HepG2 (cell line): Measurements from ENCODE around the gene ENPP7. TPM values are rescaled to one million over a fixed set of nuclear protein-coding genes. Genes with fewer than 3 reads are reported as not detected.

Source experiments
- DMAP1 ChIP-seq: IDR thresholded peaks from 2 replicates; pipeline ENCODE4 v1.6.1; 2016
- DR1 ChIP-seq: sonication (generic); formaldehyde crosslinking; IDR thresholded peaks from 2 replicates; pipeline ENCODE4 v1.8.0; 2021; ENCODE audit warnings: mild to moderate bottlenecking, missing genetic modification reagents, inconsistent platforms
- ELF3 ChIP-seq: IDR thresholded peaks from 2 replicates; pipeline ENCODE4 v1.6.1; 2016; ENCODE audit warnings: missing genetic modification reagents, missing compliant biosample characterization
- HNRNPH1 ChIP-seq: fragments of 200-400 bp; formaldehyde crosslinking; optimal IDR thresholded peaks from 2 replicates; pipeline ENCODE3; 2017; ENCODE audit warnings: mild to moderate bottlenecking, low read depth, low read length
- JUND ChIP-seq: sonication (generic); formaldehyde crosslinking; IDR thresholded peaks from 2 replicates; pipeline ENCODE4 v1.8.0; 2022; ENCODE audit warnings: mild to moderate bottlenecking, missing genetic modification reagents
- MIER2 ChIP-seq: IDR thresholded peaks from 2 replicates; pipeline ENCODE4 v1.6.1; 2016; ENCODE audit warnings: missing biosample characterization, missing genetic modification reagents
- SOX13 ChIP-seq, 3 experiments: fragments of 450-650 bp in 1 of 3; sonication (generic) in 1 of 3; formaldehyde crosslinking in 1 of 3; IDR thresholded peaks in 2 of 3; conservative IDR thresholded peaks in 1 of 3; 2 replicates each; pipeline versions ENCODE4 v1.5.0 to v1.6.1; 2016 to 2020; ENCODE audit warnings: antibody characterized with exemption in 1 of 3, mild to moderate bottlenecking in 1 of 3, missing compliant biosample characterization in 1 of 3, missing genetic modification reagents in 1 of 3, moderate library complexity in 1 of 3
- SP5 ChIP-seq: IDR thresholded peaks from 2 replicates; pipeline ENCODE4 v1.6.1; 2016; ENCODE audit warnings: low read depth, borderline replicate concordance
- TBX2 ChIP-seq: sonication (generic); formaldehyde crosslinking; IDR thresholded peaks from 2 replicates; pipeline ENCODE4 v1.5.0; 2020; ENCODE audit warnings: missing genetic modification reagents, mild to moderate bottlenecking, borderline replicate concordance
- YEATS2 ChIP-seq: sonication (generic); formaldehyde crosslinking; IDR thresholded peaks from 2 replicates; pipeline ENCODE4 v1.4.0; 2020; ENCODE audit warnings: missing genetic modification reagents, borderline replicate concordance
- ZNF207 ChIP-seq: fragments of 450-650 bp; IDR thresholded peaks from 2 replicates; pipeline ENCODE4 v1.6.1; 2016; ENCODE audit warnings: antibody characterized with exemption, borderline replicate concordance
- ZNF256 ChIP-seq: sonication (generic); formaldehyde crosslinking; conservative IDR thresholded peaks from 2 replicates; pipeline ENCODE4 v1.4.0; 2020; ENCODE audit warnings: missing genetic modification reagents
- ZNF335 ChIP-seq: sonication (generic); formaldehyde crosslinking; IDR thresholded peaks from 2 replicates; pipeline ENCODE4 v1.4.0; 2020; ENCODE audit warnings: missing genetic modification reagents
- ZNF441 ChIP-seq: sonication (generic); formaldehyde crosslinking; IDR thresholded peaks from 2 replicates; pipeline ENCODE4 v1.7.0; 2021; ENCODE audit warnings: missing genetic modification reagents, borderline replicate concordance
- ZNF451 ChIP-seq: sonication (generic); formaldehyde crosslinking; IDR thresholded peaks from 2 replicates; pipeline ENCODE4 v1.5.0; 2020; ENCODE audit warnings: mild to moderate bottlenecking, missing genetic modification reagents
- ZNF543 ChIP-seq: sonication (generic); formaldehyde crosslinking; IDR thresholded peaks from 2 replicates; pipeline ENCODE4 v1.4.0; 2020; ENCODE audit warnings: mild to moderate bottlenecking, missing genetic modification reagents
- ZNF569 ChIP-seq: sonication (generic); formaldehyde crosslinking; IDR thresholded peaks from 2 replicates; pipeline ENCODE4 v1.5.0; 2020; ENCODE audit warnings: mild to moderate bottlenecking, missing genetic modification reagents, moderate library complexity, borderline replicate concordance
- ZNF629 ChIP-seq: sonication (generic); formaldehyde crosslinking; conservative IDR thresholded peaks from 2 replicates; pipeline ENCODE4 v1.5.0; 2020; ENCODE audit warnings: missing genetic modification reagents
- ZNF703 ChIP-seq: sonication (generic); formaldehyde crosslinking; IDR thresholded peaks from 2 replicates; pipeline ENCODE4 v1.5.1; 2020; ENCODE audit warnings: missing genetic modification reagents, mild to moderate bottlenecking, moderate library complexity, borderline replicate concordance
- ZNF780A ChIP-seq: sonication (generic); formaldehyde crosslinking; IDR thresholded peaks from 2 replicates; pipeline ENCODE4 v1.8.0; 2022; ENCODE audit warnings: mild to moderate bottlenecking, missing genetic modification reagents, moderate library complexity
- ZNF839 ChIP-seq: sonication (generic); formaldehyde crosslinking; IDR thresholded peaks from 2 replicates; pipeline ENCODE4 v1.4.0; 2020; ENCODE audit warnings: missing genetic modification reagents, mild to moderate bottlenecking, borderline replicate concordance
- polyA plus RNA-seq, 8 experiments: library from polyadenylated mRNA; depleted of rRNA in 3 of 8; stranded (reverse) in 7 of 8; unstranded in 1 of 8; fragments of >200 nt; fragmentation: Illumina TruSeq in 4 of 8; extraction: Trizol in 4 of 8; gene quantifications; 2 replicates each; pipeline versions ENCODE4 v1.2.1 to v1.2.3, GENCODE V29; 2011 to 2016; ENCODE audit warnings: low read depth in 4 of 8, missing spikeins in 1 of 8, mixed read lengths in 1 of 8; ENCODE audit not compliant: insufficient read depth in 1 of 8
- total RNA-seq, 5 experiments: library from RNA; depleted of rRNA; stranded (reverse); fragments of >200 nt; fragmentation: Illumina TruSeq; extraction: Trizol; gene quantifications; 2 replicates each; pipeline ENCODE4 v1.2.3, GENCODE V29; 2016; ENCODE audit warnings: low read depth in 1 of 5
- TF ChIP-seq, protein P1 (sequence below): sonication (generic); formaldehyde crosslinking; IDR thresholded peaks from 2 replicates; pipeline ENCODE4 v1.4.0; 2020; ENCODE audit warnings: mild to moderate bottlenecking, missing genetic modification reagents, borderline replicate concordance
- TF ChIP-seq, protein P2 (sequence below): sonication (generic); formaldehyde crosslinking; conservative IDR thresholded peaks from 2 replicates; pipeline ENCODE4 v1.8.0; 2022; ENCODE audit warnings: low read depth, missing genetic modification reagents
- TF ChIP-seq, protein P3 (sequence below), 2 experiments: sonication (generic) in 1 of 2; formaldehyde crosslinking in 1 of 2; IDR thresholded peaks; 2 replicates each; pipeline versions ENCODE4 v1.5.1 to v1.6.1; 2011 to 2020; ENCODE audit warnings: borderline replicate concordance in 1 of 2, low read depth in 1 of 2, low read length in 1 of 2, mild to moderate bottlenecking in 1 of 2, missing genetic modification reagents in 1 of 2, moderate library complexity in 1 of 2

ENPP7 gene
- total and polyA plus RNA-seq, 2 of the 13 experiments (the other 11 are each of a cell fraction or from before 2014, with no cell fraction given): 1.1 to 2.2 TPM

DNA sequence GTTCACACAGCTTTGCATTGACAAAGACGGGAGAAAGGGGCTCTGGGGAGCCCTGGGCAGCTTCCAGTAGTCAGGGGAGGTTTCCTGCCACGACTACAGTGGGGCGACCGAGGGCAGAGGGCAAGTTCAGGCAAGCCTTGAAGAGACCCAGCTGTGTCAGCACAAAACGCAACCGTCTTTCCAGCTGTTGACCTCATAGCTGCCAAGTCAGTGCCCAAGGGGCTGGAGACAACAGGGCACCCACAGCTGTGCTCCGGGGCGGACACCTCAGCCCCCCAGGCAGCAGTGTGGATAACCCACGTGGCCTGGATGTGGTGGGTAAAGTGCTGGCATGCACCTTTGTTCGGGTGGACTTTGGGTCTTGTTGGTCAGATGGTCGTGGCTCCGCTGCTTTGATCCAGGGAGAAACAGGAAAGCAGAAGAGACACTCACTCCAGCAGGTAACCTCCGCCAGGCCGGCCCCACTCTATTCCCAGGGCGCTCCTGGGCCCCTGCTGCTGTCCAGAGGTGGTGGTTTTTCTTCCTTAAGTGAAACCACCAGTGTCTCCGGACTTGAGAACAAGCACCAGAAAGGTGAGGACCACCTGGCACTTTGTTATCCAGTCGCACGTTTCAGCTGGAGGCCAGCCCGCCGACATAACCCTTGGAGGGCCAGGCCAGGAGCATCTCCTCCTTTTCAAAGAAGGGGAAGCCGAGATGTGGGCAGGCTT is 29.6 kb downstream of the ENPP7 start (continued):
- TF ChIP-seq ZNF703 (CRISPR knock-in tag) (0 out of 2 replicates have a peak, but pooled peaks have one; percentile 76), YEATS2 (CRISPR knock-in tag) (peak; percentile 88), ZNF451 (peak; percentile 99), ZNF207 (no peak), SOX13 (IDR thresholded peaks at IDR 0.05) (peak; percentile 74; the same call in 1 of the 2 replicates), SOX13 (CRISPR knock-in tag; conservative IDR thresholded peaks at IDR 0.05 in 1 of 2, IDR thresholded peaks at IDR 0.05 in 1 of 2) (peak in 1 of 2 experiments; percentile 87; a peak in 2 of 4 replicates), ZNF543 (peak; percentile 92), ZNF441 (CRISPR knock-in tag) (peak; percentile 97), ZNF256 (CRISPR knock-in tag) (0 out of 2 replicates have a peak, but pooled peaks have one; percentile 47), ZNF780A (no peak; the same call in 1 of the 2 replicates), ZNF839 (CRISPR knock-in tag) (peak; percentile 86; the same call in 1 of the 2 replicates), MIER2 (CRISPR knock-in tag) (0 out of 2 replicates have a peak, but pooled peaks have one; percentile 50), JUND (CRISPR knock-in tag) (peak; percentile 74), DR1 (peak; percentile 41; the same call in 1 of the 2 replicates), ZNF335 (CRISPR knock-in tag) (peak; percentile 90), SP5 (CRISPR knock-in tag) (peak; percentile 39; the same call in 1 of the 2 replicates), ZNF629 (CRISPR knock-in tag) (peak; percentile 59; the same call in 1 of the 2 replicates), HNRNPH1 (no peak), ZNF569 (CRISPR knock-in tag) (peak; percentile 72; the same call in 1 of the 2 replicates), TBX2 (peak; percentile 93), ELF3 (CRISPR knock-in tag) (peak; percentile 93), DMAP1 (CRISPR knock-in tag) (peak; percentile 94)
- TF ChIP-seq, protein P1, sequence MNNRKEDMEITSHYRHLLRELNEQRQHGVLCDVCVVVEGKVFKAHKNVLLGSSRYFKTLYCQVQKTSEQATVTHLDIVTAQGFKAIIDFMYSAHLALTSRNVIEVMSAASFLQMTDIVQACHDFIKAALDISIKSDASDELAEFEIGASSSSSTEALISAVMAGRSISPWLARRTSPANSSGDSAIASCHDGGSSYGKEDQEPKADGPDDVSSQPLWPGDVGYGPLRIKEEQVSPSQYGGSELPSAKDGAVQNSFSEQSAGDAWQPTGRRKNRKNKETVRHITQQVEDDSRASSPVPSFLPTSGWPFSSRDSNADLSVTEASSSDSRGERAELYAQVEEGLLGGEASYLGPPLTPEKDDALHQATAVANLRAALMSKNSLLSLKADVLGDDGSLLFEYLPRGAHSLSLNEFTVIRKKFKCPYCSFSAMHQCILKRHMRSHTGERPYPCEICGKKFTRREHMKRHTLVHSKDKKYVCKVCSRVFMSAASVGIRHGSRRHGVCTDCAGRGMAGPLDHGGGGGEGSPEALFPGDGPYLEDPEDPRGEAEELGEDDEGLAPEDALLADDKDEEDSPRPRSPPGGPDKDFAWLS: no peak
- TF ChIP-seq, protein P2, sequence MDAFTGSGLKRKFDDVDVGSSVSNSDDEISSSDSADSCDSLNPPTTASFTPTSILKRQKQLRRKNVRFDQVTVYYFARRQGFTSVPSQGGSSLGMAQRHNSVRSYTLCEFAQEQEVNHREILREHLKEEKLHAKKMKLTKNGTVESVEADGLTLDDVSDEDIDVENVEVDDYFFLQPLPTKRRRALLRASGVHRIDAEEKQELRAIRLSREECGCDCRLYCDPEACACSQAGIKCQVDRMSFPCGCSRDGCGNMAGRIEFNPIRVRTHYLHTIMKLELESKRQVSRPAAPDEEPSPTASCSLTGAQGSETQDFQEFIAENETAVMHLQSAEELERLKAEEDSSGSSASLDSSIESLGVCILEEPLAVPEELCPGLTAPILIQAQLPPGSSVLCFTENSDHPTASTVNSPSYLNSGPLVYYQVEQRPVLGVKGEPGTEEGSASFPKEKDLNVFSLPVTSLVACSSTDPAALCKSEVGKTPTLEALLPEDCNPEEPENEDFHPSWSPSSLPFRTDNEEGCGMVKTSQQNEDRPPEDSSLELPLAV (CRISPR knock-in tag): no peak
- TF ChIP-seq, protein P3, sequence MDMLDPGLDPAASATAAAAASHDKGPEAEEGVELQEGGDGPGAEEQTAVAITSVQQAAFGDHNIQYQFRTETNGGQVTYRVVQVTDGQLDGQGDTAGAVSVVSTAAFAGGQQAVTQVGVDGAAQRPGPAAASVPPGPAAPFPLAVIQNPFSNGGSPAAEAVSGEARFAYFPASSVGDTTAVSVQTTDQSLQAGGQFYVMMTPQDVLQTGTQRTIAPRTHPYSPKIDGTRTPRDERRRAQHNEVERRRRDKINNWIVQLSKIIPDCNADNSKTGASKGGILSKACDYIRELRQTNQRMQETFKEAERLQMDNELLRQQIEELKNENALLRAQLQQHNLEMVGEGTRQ (IDR thresholded peaks at IDR 0.05; ENCODE audit: low read depth, low read length): no peak
- TF ChIP-seq, protein P3 (CRISPR knock-in tag; IDR thresholded peaks at IDR 0.05; ENCODE audit: borderline replicate concordance): peak; percentile 78
